ENCODE measurements around the gene IFNL1. TPM values are rescaled to one million over a fixed set of nuclear protein-coding genes. Genes with fewer than 3 reads are reported as not detected.
A peak's percentile ranks its signal among the peaks of the same experiment; 100 is the strongest.

IFNL1 gene
- total RNA-seq, 1 experiment from 2014 or later = not detected

DNA sequence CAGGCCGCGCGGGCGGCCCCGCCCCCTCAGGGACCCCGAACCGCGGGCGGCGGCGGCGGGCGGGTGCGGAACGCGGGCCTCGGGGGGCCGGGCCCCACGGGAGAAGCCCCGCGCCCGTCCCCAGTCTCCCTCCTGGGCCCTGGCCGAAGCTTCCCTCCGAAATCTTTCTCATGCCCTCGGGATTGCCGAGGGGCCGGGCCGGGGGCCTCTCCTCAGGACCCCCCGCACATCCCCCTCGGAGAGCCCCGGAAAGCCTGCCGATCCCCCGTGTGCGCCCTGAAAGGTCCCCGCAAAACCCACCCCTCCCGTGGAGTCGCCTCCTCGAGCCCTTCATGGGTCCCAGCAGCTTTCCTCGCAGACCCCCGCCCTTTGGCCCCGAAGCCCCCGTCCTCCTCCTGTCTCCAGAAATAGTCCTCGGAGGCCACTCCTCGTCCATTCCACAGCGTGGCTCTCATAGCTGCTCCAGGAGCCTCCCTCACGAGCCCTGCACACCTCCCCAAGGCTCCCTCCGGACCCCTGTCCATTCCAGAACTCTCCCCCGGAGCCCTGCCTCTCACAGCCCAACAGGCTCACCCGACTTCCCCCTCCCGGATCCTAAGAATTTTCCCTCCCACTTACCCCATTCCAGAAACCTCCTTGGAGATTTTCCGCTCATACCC, 46.6 kb downstream of the IFNL1 start:
- Mint-ChIP-seq H3K4me1 (ENCODE audit: low read depth, unreplicated experiment) (peaks cover 47% of the 10 kb centered on the region), H3K27me3 (ENCODE audit: insufficient read depth, unreplicated experiment) (no peaks in the 10 kb centered on the region), H3K27ac (ENCODE audit: unreplicated experiment) (peak overlapping the region; percentile 86), H3K36me3 (ENCODE audit: insufficient read depth, unreplicated experiment) (peaks cover 26% of the 10 kb centered on the region), H3K4me3 (ENCODE audit: unreplicated experiment) (peak overlapping the region; percentile 87), H3K9me3 (ENCODE audit: unreplicated experiment) (no peaks in the 10 kb centered on the region)
- intact Hi-C loops (cut with micrococcal nuclease; ENCODE audit: unreplicated experiment) = loop anchor here (5.0 kb wide), 1 partner anchor 50 kb away; the partner anchor contains the start of genes MED29 and PAF1
- H3K9me3 ChIP-seq = no peaks in the 10 kb centered on the region
- H3K4me1 ChIP-seq = peaks cover 7% of the 10 kb centered on the region
- POLR2A ChIA-PET = interaction anchor here (0.6 to 1.4 kb wide), 10 partner anchors 32 to 725 kb away, joined by 3 to 22 read pairs (median 5); partner anchors contain the start of genes MED29, PAF1 and RPS16
- H3K4me3 ChIP-seq (ENCODE audit: low read depth, low read length) = peak overlapping the region; percentile 71
- no peaks in the 10 kb centered on the region for H3K27me3 ChIP-seq (replicated peaks; ENCODE audit: control insufficient read depth, insufficient read depth, low read length)
- CTCF ChIA-PET = interaction anchor here (0.5 to 1.4 kb wide), 21 partner anchors 10 to 367 kb away, joined by 3 to 7 read pairs (median 4); partner anchors contain the start of genes MED29, PAF1, RPS16 and SUPT5H
- TF ChIP-seq, protein P1, sequence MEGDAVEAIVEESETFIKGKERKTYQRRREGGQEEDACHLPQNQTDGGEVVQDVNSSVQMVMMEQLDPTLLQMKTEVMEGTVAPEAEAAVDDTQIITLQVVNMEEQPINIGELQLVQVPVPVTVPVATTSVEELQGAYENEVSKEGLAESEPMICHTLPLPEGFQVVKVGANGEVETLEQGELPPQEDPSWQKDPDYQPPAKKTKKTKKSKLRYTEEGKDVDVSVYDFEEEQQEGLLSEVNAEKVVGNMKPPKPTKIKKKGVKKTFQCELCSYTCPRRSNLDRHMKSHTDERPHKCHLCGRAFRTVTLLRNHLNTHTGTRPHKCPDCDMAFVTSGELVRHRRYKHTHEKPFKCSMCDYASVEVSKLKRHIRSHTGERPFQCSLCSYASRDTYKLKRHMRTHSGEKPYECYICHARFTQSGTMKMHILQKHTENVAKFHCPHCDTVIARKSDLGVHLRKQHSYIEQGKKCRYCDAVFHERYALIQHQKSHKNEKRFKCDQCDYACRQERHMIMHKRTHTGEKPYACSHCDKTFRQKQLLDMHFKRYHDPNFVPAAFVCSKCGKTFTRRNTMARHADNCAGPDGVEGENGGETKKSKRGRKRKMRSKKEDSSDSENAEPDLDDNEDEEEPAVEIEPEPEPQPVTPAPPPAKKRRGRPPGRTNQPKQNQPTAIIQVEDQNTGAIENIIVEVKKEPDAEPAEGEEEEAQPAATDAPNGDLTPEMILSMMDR (IDR thresholded peaks at IDR 0.05; ENCODE audit: insufficient read depth in 1 of 2, low read depth in 1 of 2, low read length in 1 of 2, severe bottlenecking in 1 of 2, unreplicated experiment in 1 of 2) = no peak
- no peaks in the 10 kb centered on the region for H3K36me3 ChIP-seq (ENCODE audit: control insufficient read depth, insufficient read depth, low read length)
- no TSS peak for BruUV-seq (replicated peaks)
- DNase-seq = peak in 1 of 2 experiments; percentile 23

DNA sequence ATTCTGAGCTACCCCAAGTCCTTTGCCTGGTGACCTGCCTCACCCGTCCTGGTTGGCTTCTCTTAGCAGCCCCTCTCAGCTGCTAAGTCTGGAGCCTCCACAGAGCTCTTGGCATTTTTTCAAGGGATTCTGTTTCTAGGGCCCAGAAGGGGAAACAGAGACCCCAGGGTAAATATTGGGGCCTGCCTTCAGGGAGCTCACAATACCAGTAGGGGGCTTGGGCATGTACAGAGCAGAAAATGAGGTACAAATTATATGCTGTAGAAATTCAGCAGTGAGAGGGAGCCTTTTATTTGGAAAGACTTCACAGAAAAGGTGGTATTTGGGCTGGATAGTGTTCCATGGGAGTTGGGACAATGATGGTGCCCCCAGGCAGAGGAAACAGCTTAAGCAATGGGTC, 49.7 kb downstream of the IFNL1 start:
- H3K4me3 Mint-ChIP-seq (ENCODE audit: unreplicated experiment) = no peak overlapping the region

DNA sequence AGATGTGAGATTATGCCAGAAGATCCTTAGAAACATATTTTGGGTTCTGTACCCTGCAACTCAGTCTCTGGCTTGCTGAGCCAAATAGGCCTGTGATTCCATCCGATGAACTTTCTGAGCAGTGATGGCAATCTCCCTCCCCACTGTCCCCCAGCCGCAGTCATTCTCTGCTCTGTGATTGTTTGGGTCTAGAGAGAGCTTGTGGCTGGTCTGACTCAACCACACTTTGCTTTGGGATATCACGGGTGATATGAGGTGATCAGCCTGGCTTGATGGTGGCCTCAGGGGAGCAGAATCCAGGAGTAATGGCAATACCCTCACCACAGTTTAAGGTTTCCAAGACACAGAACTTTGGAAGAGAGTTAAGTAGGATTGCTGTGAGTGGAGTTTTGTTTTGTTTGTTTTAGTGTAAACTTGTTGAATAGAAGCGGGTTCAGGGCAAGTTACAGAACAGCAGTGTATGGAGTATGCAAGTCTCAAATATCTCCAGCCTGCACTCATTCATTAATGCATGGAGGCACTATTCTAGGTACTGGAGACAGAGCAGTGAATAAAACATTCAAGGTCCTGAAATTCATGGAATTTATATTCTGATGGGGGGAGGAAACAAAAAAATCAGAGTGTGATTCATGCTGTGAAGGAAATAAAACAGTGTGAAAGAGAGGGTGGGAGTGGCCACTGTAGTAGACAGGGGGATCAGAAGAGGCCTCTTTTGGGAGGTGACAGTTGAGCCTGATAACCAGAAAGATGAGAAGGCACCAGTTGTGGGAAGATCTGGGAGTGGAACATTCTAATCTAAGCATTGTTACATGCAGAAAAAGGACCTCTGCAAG, 51.3 kb downstream of the IFNL1 start:
- Mint-ChIP-seq H3K4me3 (ENCODE audit: unreplicated experiment) (no peak overlapping the region), H3K4me1 (ENCODE audit: low read depth, unreplicated experiment) (peaks cover 29% of the 10 kb centered on the region), H3K36me3 (ENCODE audit: insufficient read depth, unreplicated experiment) (peaks cover 47% of the 10 kb centered on the region), H3K9me3 (ENCODE audit: unreplicated experiment) (no peaks in the 10 kb centered on the region), H3K27ac (ENCODE audit: unreplicated experiment) (no peak overlapping the region), H3K27me3 (ENCODE audit: insufficient read depth, unreplicated experiment) (no peaks in the 10 kb centered on the region)
- Histone ChIP-seq H3K27me3 (replicated peaks; ENCODE audit: control insufficient read depth, insufficient read depth, low read length) (no peaks in the 10 kb centered on the region), H3K36me3 (ENCODE audit: control insufficient read depth, insufficient read depth, low read length) (peaks cover 2% of the 10 kb centered on the region), H3K4me3 (ENCODE audit: low read depth, low read length) (no peak overlapping the region), H3K4me1 (no peaks in the 10 kb centered on the region), H3K9me3 (no peaks in the 10 kb centered on the region)
- CTCF ChIA-PET = no interaction called here
- intact Hi-C loops (cut with micrococcal nuclease; ENCODE audit: unreplicated experiment) = no loop called here
- POLR2A ChIA-PET = no interaction called here
- TF ChIP-seq, protein P1 (IDR thresholded peaks at IDR 0.05; ENCODE audit: insufficient read depth in 1 of 2, low read depth in 1 of 2, low read length in 1 of 2, severe bottlenecking in 1 of 2, unreplicated experiment in 1 of 2) = no peak
- no TSS peak for BruUV-seq (replicated peaks)
- no peak for DNase-seq

More for the DNA sequence above, 49.7 kb downstream of the IFNL1 start:
- H3K9me3 ChIP-seq = no peaks in the 10 kb centered on the region
- TF ChIP-seq, protein P1 (IDR thresholded peaks at IDR 0.05; ENCODE audit: insufficient read depth in 1 of 2, low read depth in 1 of 2, low read length in 1 of 2, severe bottlenecking in 1 of 2, unreplicated experiment in 1 of 2) = no peak
- POLR2A ChIA-PET = interaction anchor here (0.7 kb wide), 1 partner anchor 90 kb away, joined by 12 read pairs; the partner anchor contains the start of gene RPS16
- Mint-ChIP-seq H3K36me3 (ENCODE audit: insufficient read depth, unreplicated experiment) (peaks cover 42% of the 10 kb centered on the region), H3K27me3 (ENCODE audit: insufficient read depth, unreplicated experiment) (no peaks in the 10 kb centered on the region), H3K4me1 (ENCODE audit: low read depth, unreplicated experiment) (peaks cover 36% of the 10 kb centered on the region), H3K27ac (ENCODE audit: unreplicated experiment) (no peak overlapping the region), H3K9me3 (ENCODE audit: unreplicated experiment) (no peaks in the 10 kb centered on the region)
- H3K36me3 ChIP-seq (ENCODE audit: control insufficient read depth, insufficient read depth, low read length) = no peaks in the 10 kb centered on the region; the same call in 1 of the 2 replicates
- no peak for DNase-seq
- no peaks in the 10 kb centered on the region for H3K27me3 ChIP-seq (replicated peaks; ENCODE audit: control insufficient read depth, insufficient read depth, low read length)
- no TSS peak for BruUV-seq (replicated peaks)
- CTCF ChIA-PET = no interaction called here
- H3K4me3 ChIP-seq (ENCODE audit: low read depth, low read length) = no peak overlapping the region
- intact Hi-C loops (cut with micrococcal nuclease; ENCODE audit: unreplicated experiment) = no loop called here
- H3K4me1 ChIP-seq = peaks cover under 1% of the 10 kb centered on the region

Data from Caco-2 (cell line).